SW480 (cell line): ENCODE results near the gene DUSP7.

Experiments used
- DNase-seq: peaks from one replicate; pipeline ENCODE4 v3.0.0-alpha.2; 2016; ENCODE audit warnings: low spot score

DUSP7 gene

GRCh38 chr3:52068055-52068571, 11.7 kb upstream of the DUSP7 start:
- DNase-seq = no peak

GRCh38 chr3:52067526-52067925, 11.2 kb upstream of the DUSP7 start:
- DNase-seq = no peak

GRCh38 chr3:52067046-52067445, 10.7 kb upstream of the DUSP7 start:
- no peak for DNase-seq

- peak; percentile 29 for DNase-seq
Measured at GRCh38 chr3:52065264-52065756, 8.9 kb upstream of the DUSP7 start.

DNA sequence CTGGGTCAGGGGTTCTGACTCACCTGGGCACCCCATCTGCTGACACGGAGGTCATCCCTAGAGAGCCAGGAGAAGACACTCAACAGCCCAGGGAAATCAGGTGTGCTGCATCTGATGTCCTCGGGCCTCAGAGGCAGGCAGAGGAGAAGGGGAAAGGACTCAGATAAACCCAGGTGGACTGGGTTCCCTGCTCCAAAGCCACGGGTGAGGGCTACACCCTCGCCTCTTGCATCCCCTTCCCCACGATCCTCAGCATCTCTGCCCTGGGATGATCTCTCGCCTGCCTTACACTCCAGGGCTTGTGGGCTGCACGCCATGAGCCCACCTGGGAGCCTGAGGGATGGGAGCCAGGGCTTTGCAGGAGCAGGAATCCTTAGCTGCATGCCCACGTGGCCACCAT, 8.2 kb upstream of the DUSP7 start:
- DNase-seq = no peak

- DNase-seq = no peak
Measured at GRCh38 chr3:52063026-52063723, 6.8 kb upstream of the DUSP7 start.

- peak; percentile 47 for DNase-seq
Measured at GRCh38 chr3:52062505-52062904, 6.1 kb upstream of the DUSP7 start.

DNA sequence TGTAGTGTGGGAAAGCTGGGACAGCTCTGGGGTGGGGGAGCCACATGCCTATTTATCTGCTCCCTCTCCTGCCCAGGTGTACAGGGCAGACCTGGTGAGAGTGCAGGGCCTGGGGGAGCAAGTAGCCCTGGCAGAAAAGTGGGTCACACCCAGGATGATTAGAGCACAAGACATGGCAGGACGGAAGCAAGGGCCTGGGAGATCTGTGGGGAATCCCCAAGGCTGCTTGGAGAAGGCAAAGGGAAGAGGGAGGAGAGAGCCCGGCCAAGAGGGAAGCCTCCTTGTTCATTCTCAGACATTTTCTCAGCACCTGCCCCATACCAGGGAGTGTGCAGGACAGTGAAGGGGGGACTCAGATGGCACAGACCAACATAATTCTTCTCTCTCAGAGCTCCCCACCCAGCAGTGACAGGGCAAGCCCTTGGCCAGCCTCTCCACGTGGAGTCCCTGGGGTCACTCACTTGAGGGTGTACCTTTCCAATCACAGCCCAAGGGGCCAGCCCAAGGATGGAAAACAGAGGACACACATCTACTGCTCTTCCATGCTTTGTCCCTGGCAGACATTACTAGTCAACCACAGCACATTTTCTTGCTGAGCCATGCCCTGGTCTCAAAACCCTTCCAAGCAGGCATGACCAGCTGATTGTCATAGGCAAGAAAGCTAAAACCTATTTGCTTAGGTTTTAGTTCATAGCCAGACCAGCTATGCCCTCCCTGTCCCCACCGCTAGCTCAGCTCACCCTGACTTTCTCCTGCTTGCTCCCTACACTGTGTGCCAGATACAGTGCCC, 4.9 kb upstream of the DUSP7 start:
- DNase-seq = no peak

- no peak for DNase-seq
Measured at GRCh38 chr3:52059781-52060180, 3.4 kb upstream of the DUSP7 start.

GRCh38 chr3:52057812-52058495, 1.6 kb upstream of the DUSP7 start:
- no peak for DNase-seq

DNA sequence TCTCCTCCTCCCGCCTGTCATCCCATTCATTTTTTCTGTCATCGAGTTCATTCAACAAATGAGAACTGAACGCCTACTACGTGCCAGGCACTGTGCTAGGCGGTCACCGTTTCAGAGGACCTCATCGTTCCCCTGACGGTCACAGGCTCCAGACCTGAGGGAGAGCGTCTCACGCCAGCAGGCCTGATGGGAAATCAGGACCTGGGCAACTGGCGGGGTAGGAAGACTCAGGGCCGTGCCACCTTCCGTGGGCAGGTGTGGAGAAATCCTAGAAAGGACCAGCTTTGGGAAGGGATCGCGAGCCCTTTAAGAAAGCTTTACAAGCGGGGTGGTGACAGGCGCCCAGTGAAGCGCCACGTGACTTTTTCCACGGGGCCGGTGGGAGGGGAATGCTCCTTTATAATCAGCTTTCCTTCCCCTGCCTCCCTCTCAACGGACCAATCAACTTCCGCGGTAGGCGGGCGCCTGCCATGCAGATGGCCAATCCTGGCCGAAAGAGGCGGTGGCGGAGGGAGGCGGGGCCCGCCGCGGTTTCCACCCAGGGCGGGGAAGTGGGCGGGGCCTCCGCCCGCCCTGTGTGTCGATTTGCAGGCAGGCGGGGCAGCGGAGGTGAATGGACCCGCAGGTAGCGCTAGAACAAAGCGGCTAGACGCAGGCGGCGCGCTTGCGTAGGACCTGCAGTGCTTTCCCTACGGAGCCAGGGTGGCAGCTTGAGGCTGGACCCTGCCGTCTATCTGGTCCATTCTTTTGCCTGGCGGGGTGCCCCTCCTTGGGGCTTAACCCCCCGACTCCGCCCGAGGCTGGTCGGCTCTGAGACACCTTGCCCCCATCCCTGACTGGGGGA, 819 bp upstream of the DUSP7 start:
- peak; percentile 99 for DNase-seq

GRCh38 chr3:52055537-52056351, 627 bp downstream of the DUSP7 start:
- peak; percentile 54 for DNase-seq

- DNase-seq = no peak
Measured at GRCh38 chr3:52054661-52055511, 1.5 kb downstream of the DUSP7 start.

DNA sequence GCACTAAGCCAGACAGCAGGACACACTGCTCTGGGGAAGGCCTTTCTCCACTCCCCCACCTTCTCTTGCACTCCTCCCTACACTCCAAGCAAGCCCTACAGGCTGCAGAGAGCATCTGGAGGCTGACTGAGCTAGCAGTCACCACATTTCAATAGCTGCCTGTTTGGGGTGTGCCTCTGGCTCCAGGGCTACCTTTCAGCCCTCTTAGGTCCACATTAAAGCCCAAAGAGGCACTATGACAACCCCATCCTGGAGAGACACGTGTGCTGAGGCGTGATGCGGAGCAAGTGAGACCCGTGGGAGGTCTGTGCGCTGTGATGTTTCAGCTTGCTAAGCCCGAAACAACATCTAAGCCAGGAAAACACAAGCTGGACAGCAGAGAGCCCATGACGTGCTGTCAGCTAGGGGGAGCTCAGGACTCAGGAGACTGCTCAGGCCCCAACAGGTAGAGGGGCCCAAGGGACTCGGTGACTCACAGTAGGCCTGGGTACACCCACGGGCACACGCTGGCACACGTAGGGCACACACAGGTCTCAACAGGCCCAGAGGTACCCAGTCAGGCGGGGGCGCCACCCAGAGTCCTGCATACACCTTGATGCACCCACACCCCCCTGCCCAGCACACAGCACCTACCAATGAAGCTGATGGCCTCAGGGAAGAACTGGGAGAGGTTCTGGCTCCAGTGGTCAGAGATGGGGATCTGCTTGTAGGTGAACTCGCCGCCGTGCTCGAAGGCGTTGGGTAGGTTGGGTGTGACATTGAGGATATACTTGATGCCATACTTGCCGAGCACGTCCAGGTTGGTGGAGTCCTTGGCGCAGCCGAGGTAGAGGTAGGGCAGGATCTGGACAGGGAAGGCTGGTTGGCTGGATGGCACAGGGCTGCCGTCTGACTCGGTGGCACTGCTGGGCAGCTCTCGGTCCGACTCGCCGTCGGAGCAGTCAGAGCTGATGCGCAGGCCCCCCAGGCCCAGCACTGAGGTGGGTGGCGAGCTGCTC, 2.8 kb downstream of the DUSP7 start:
- DNase-seq = peak; percentile 65

- peak; percentile 59 for DNase-seq
Measured at GRCh38 chr3:52052831-52053306, 3.5 kb downstream of the DUSP7 start.

DNA sequence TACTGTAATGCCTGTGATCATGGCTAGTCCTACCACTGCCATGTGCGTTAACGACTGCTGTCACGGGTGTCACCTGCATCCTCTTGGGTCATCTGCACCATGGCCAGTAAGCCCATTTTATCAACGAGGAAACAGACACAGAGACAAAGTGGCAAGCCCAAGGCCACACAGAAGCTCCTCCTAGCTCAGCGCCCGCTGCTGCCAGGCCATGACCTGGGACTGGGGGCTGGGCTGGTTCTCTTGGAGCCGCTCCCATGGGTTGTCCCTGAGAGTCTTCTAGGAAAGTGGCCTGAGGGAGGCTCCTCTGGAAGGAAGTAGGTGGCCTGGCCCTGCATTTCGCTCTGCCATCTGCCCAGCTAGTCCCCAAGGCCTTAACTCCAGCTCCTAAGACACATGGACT, 4.9 kb downstream of the DUSP7 start:
- no peak for DNase-seq

GRCh38 chr3:52050571-52050970, 5.8 kb downstream of the DUSP7 start:
- DNase-seq = no peak

DNA sequence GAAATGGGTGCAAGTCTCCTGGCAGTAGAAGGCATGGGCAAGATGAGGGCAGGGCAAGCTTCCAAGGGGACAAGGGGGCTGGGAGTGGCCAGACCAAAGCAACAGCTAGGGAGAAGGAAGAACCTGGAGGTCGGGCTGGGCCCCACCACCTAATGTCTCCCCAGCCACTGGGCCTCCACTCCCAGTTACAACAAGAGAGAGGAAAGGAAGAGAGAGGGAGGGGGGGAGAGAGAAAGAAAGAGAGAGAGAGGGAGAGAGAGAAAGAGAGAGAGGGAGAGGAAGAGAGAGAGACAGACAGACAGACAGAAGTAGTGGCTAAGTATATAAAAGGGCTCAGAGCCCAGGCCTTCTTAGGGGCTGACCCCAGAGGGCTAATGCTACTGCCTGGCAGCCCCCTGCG, 6.9 kb downstream of the DUSP7 start:
- DNase-seq = no peak
